K562 (cell line): Measurements from ENCODE around the gene CIAO1. TPM values are rescaled to one million over a fixed set of nuclear protein-coding genes. Genes with fewer than 3 reads are reported as not detected.

Source experiments
- ATAC-seq: fragments of 200-7000 bp; cut with Tn5 transposase; 3 replicates; pipeline ENCODE4 v1.9.1; 2020; ENCODE audit warnings: moderate library complexity
- BruUV-seq: library from RNA; stranded (reverse); fragments of 400-500 nt; replicated peaks from 2 replicates; lab custom pipeline; 2021; lab: Mats Ljungman, UMichigan
- CTCF ChIA-PET: fragments of 300-600 bp; formaldehyde crosslinking; extraction: SDS; loops from one replicate; lab custom pipeline; 2021; ENCODE audit warnings: low intra/inter-chr PET ratio; lab: Yijun Ruan, JAX
- POLR2A ChIA-PET: fragments of 300-600, 350-650 bp; sonication (Branson Sonifier 250); formaldehyde crosslinking; extraction: SDS; loops from one replicate; lab custom pipeline; 2021; ENCODE audit warnings: antibody characterized with exemption, inconsistent platforms; lab: Yijun Ruan, JAX
- DNase-seq, 4 experiments: peaks; one replicate each; pipeline versions ENCODE4 v3.0.0 to v3.0.0-alpha.2; 2011 to 2018; ENCODE audit warnings: low spot score in 3 of 4, mixed read lengths in 3 of 4; ENCODE audit errors: extremely low read depth in 1 of 4
- FAIRE-seq: peaks from 2 replicates; lab custom pipeline; 2011; peaks lifted over from hg19 to GRCh38; lab: Jason Lieb, UNC
- H2AFZ ChIP-seq: 2 replicates; pipeline ENCODE4 v1.6.0; 2011; ENCODE audit warnings: low read depth, low read length, control low read depth, inconsistent platforms
- H3K27ac ChIP-seq: fragments of 200-600 bp; 3 replicates; pipeline ENCODE4 v1.8.0; 2011; ENCODE audit warnings: low read depth, mild to moderate bottlenecking, control low read depth, inconsistent platforms, low read length, moderate library complexity, mixed read lengths; ENCODE audit errors: extremely low read depth
- H3K27me3 ChIP-seq, 2 experiments: fragments of 300-600 bp in 1 of 2; 2 replicates in 1 of 2; 3 replicates in 1 of 2; pipeline versions ENCODE4 v1.6.0 to v1.8.0; 2011; ENCODE audit warnings: inconsistent platforms in 2 of 2, low read length in 2 of 2, mild to moderate bottlenecking in 1 of 2, mixed read lengths in 1 of 2, moderate library complexity in 1 of 2; ENCODE audit not compliant: control insufficient read depth in 2 of 2, insufficient read depth in 2 of 2
- H3K36me3 ChIP-seq: fragments of 300-600 bp; 3 replicates; pipeline ENCODE4 v1.8.0; 2011; ENCODE audit warnings: mild to moderate bottlenecking, low read length, inconsistent platforms; ENCODE audit not compliant: control insufficient read depth, insufficient read depth
- H3K4me1 ChIP-seq, 2 experiments: fragments of 200-600 bp in 1 of 2; replicated peaks in 1 of 2; 2 replicates in 1 of 2; 3 replicates in 1 of 2; pipeline versions ENCODE4 v1.5.1 to v1.8.0; 2011; ENCODE audit warnings: inconsistent platforms in 2 of 2, low read length in 2 of 2, mild to moderate bottlenecking in 1 of 2, mixed read lengths in 1 of 2, moderate library complexity in 1 of 2; ENCODE audit not compliant: control insufficient read depth in 2 of 2, insufficient read depth in 2 of 2
- H3K4me2 ChIP-seq: 2 replicates; pipeline ENCODE4 v1.6.1; 2011; ENCODE audit warnings: low read length, control low read depth, inconsistent platforms, mixed read lengths; ENCODE audit not compliant: insufficient read depth
- H3K4me3 ChIP-seq: fragments of 200-600 bp; sonication (generic), shearing (Covaris generic); 2 replicates; pipeline ENCODE4 v1.5.1; 2016; ENCODE audit warnings: control low read depth, inconsistent platforms
- H3K79me2 ChIP-seq: fragments of 200-600 bp; 3 replicates; pipeline ENCODE4 v1.8.0; 2011; ENCODE audit warnings: low read length, inconsistent platforms; ENCODE audit not compliant: control insufficient read depth, insufficient read depth
- H3K9ac ChIP-seq, 2 experiments: 2 replicates each; pipeline versions ENCODE4 v1.6.0 to v1.6.1; 2011; ENCODE audit warnings: low read depth in 2 of 2, low read length in 2 of 2, control low read depth in 1 of 2, inconsistent platforms in 1 of 2, mild to moderate bottlenecking in 1 of 2, mixed read lengths in 1 of 2; ENCODE audit not compliant: insufficient read depth in 1 of 2
- H3K9me1 ChIP-seq: one replicate; pipeline ENCODE4 v1.6.0; 2011; ENCODE audit warnings: inconsistent platforms, mild to moderate bottlenecking, low read length, moderate library complexity; ENCODE audit not compliant: control insufficient read depth, insufficient read depth
- H3K9me3 ChIP-seq: replicated peaks from 2 replicates; pipeline ENCODE4 v1.5.1; 2011; ENCODE audit warnings: low read depth, low read length, inconsistent platforms; ENCODE audit not compliant: control insufficient read depth, insufficient read depth
- H4K20me1 ChIP-seq: replicated peaks from 2 replicates; pipeline ENCODE4 v1.6.1; 2011; ENCODE audit warnings: low read length, inconsistent platforms, mixed read lengths; ENCODE audit not compliant: control insufficient read depth, insufficient read depth
- CTCF ChIP-seq, 3 experiments: IDR thresholded peaks in 2 of 3; conservative IDR thresholded peaks in 1 of 3; 2 replicates each; pipeline ENCODE4 v1.5.1; 2011 to 2012; ENCODE audit warnings: low read length in 3 of 3, mild to moderate bottlenecking in 3 of 3, control low read depth in 2 of 3, improper control_type of control experiment in 1 of 3, inconsistent platforms in 1 of 3, low read depth in 1 of 3, mixed read lengths in 1 of 3, moderate library complexity in 1 of 3; ENCODE audit not compliant: insufficient read depth in 2 of 3
- HEY1 ChIP-seq: fragments of 250-450 bp; sonication (Bioruptor Pico); IDR thresholded peaks from 2 replicates; pipeline ENCODE4 v1.5.0; 2020; ENCODE audit warnings: mild to moderate bottlenecking, moderate library complexity, borderline replicate concordance
- LARP7 ChIP-seq: fragments of 450-650 bp; IDR thresholded peaks from 2 replicates; pipeline ENCODE4 v1.6.1; 2016
- PHB2 ChIP-seq: fragments of 450-650 bp; IDR thresholded peaks from 2 replicates; pipeline ENCODE4 v1.6.1; 2017; ENCODE audit warnings: low read depth
- POLR2B ChIP-seq: fragments of 450-650 bp; IDR thresholded peaks from 2 replicates; pipeline ENCODE4 v1.6.1; 2018; ENCODE audit warnings: low read depth; ENCODE audit not compliant: partially characterized antibody
- RBM25 ChIP-seq: fragments of 200-400 bp; formaldehyde crosslinking; IDR thresholded peaks from 2 replicates; pipeline ENCODE4 v1.6.1; 2018; ENCODE audit warnings: low read length, low read depth, moderate library complexity; ENCODE audit not compliant: severe bottlenecking
- TOE1 ChIP-seq, 2 experiments: fragments of 450-650 bp in 1 of 2; sonication (generic) in 1 of 2; formaldehyde crosslinking in 1 of 2; IDR thresholded peaks; 2 replicates each; pipeline versions ENCODE4 v1.7.1 to v1.8.0; 2016 to 2022; ENCODE audit warnings: borderline replicate concordance in 2 of 2, mild to moderate bottlenecking in 2 of 2, antibody characterized with exemption in 1 of 2, inconsistent platforms in 1 of 2, low read depth in 1 of 2, missing genetic modification reagents in 1 of 2, moderate library complexity in 1 of 2
- ZBTB9 ChIP-seq: fragments of 450-650 bp; formaldehyde crosslinking; IDR thresholded peaks from 2 replicates; pipeline ENCODE4 v1.4.0; 2020; ENCODE audit warnings: mild to moderate bottlenecking, moderate library complexity
- ZNF224 ChIP-seq: sonication (generic); formaldehyde crosslinking; IDR thresholded peaks from 2 replicates; pipeline ENCODE4 v1.8.0; 2022; ENCODE audit warnings: mild to moderate bottlenecking, missing genetic modification reagents
- WGBS: fragments of 100-300 bp; shearing (Covaris generic); methylation state at CpG from one replicate; pipeline ENCODE4 v1.1.6; 2016; ENCODE audit warnings: low coverage, mixed read lengths; ENCODE audit not compliant: insufficient coverage; ENCODE audit errors: missing lambda C conversion rate; 5-methylcytosine and 5-hydroxymethylcytosine counted together
- in situ Hi-C: fragments of 300-500 bp; cut with MboI; formaldehyde crosslinking; loops from 4 replicates; pipeline ENCODE4 v1.15.0; 2018; ENCODE audit warnings: inconsistent platforms, mixed read lengths
- intact Hi-C: fragments of 100-400 bp; cut with micrococcal nuclease; formaldehyde crosslinking; loops from 2 replicates; pipeline ENCODE4 v1.14.2; 2022
- polyA plus RNA-seq, 8 experiments: library from polyadenylated mRNA; depleted of rRNA in 4 of 8; stranded (reverse) in 5 of 8; unstranded in 3 of 8; fragments of >200 nt; fragmentation: Nextera tagmentation in 2 of 8; fragmentation: Illumina TruSeq in 1 of 8; extraction: Ambion mirVana in 2 of 8; extraction: Trizol in 1 of 8; gene quantifications; 2 replicates each; pipeline versions ENCODE4 v1.2.1 to v1.2.3, GENCODE V29; 2011 to 2014; ENCODE audit warnings: inconsistent platforms in 1 of 8, missing spikeins in 1 of 8
- total RNA-seq, 7 experiments: library from RNA; depleted of rRNA in 6 of 7; stranded (reverse); fragments of >200 nt in 6 of 7; fragmentation: Illumina TruSeq in 2 of 7; extraction: Trizol in 2 of 7; gene quantifications; 2 replicates each; pipeline versions ENCODE4 v1.2.1 to v1.2.3, GENCODE V29; 2011 to 2021; ENCODE audit warnings: low replicate concordance in 1 of 7

CIAO1 gene
- total and polyA plus RNA-seq, 9 of the 15 experiments (the other 6 are each of a cell fraction or from before 2014, with no cell fraction given): 11.4 to 156 (median 92.8) TPM

GRCh38 chr2:96267159-96267971, 1.3 kb downstream of the CIAO1 start (continued):
- TF ChIP-seq LARP7: no peak
- no peak for TF ChIP-seq PHB2
- no peak for TF ChIP-seq RBM25
- no peak for TF ChIP-seq TOE1 (IDR thresholded peaks at IDR 0.05; ENCODE audit: borderline replicate concordance)
- 0 out of 2 replicates have a peak, but pooled peaks have one; percentile 55 for TF ChIP-seq TOE1 (CRISPR knock-in tag; IDR thresholded peaks at IDR 0.05; ENCODE audit: borderline replicate concordance, low read depth)
- no peak for TF ChIP-seq ZNF224
- no peak for TF ChIP-seq HEY1

- DNase-seq: peak in 1 of 4 experiments; percentile 19
- Histone ChIP-seq H3K9me3 (no peaks in the 10 kb centered on the region), H3K79me2 (peaks cover 13% of the 10 kb centered on the region), H2AFZ (no peak overlapping the region), H3K9ac (no peak overlapping the region), H3K27me3 (no peaks in the 10 kb centered on the region), H3K4me3 (no peak overlapping the region), H3K36me3 (peaks cover 87% of the 10 kb centered on the region), H3K4me2 (no peak overlapping the region), H3K27ac (no peak overlapping the region), H3K9me1 (no peaks in the 10 kb centered on the region), H3K4me1 (peaks cover 6 to 7% of the 10 kb centered on the region in 2 experiments; a peak in 3 of 5 replicates), H4K20me1 (no peaks in the 10 kb centered on the region; the same call in 1 of the 2 replicates)
- POLR2A ChIA-PET: interaction anchor here (0.9 kb wide), 1 partner anchor 30 kb away, joined by 3 read pairs; no protein-coding TSS in a partner anchor
- WGBS: 87% methylated on average over 3 of the region's 3 CpGs
- peak; percentile 22 for ATAC-seq
- intact Hi-C loops: no loop called here
- no peak for FAIRE-seq
- in situ Hi-C loops: no loop called here
- BruUV-seq: TSS peak; percentile 8
- CTCF ChIA-PET: no interaction called here
- TF ChIP-seq ZBTB9 (CRISPR knock-in tag): no peak
- peak in 1 of 3 experiments; percentile 27; a peak in 1 of 6 replicates for TF ChIP-seq CTCF (IDR thresholded peaks at IDR 0.05 in 2 of 3, conservative IDR thresholded peaks at IDR 0.05 in 1 of 3; ENCODE audit: insufficient read depth in 2 of 3, low read depth in 1 of 3, low read length in 3 of 3)
- peak; percentile 28 for TF ChIP-seq POLR2B
These were observed 6.0 kb downstream of the CIAO1 start for GRCh38 chr2:96271995-96272394.
